Cardiac fibroblast (primary cell): ENCODE measurements around the gene TNC.

Experiments used
- DNase-seq, 2 donors: peaks; one replicate each; pipeline versions ENCODE4 v3.0.0 to v3.0.0-alpha.2; 2010; ENCODE audit warnings: low read depth in 2 of 2
- H3K4me3 ChIP-seq, 2 donors: replicated peaks in 1 of 2; 1 replicate in 1 of 2; 2 replicates in 1 of 2; pipeline ENCODE4 v1.5.1; 2011; ENCODE audit warnings: low read depth in 2 of 2, low read length in 2 of 2, mild to moderate bottlenecking in 2 of 2, moderate library complexity in 1 of 2
- TF ChIP-seq, protein P1 (sequence below): IDR thresholded peaks from one replicate; pipeline ENCODE4 v1.5.1; 2011; ENCODE audit warnings: low read depth, mild to moderate bottlenecking, low read length, inconsistent platforms

The TNC gene

DNA sequence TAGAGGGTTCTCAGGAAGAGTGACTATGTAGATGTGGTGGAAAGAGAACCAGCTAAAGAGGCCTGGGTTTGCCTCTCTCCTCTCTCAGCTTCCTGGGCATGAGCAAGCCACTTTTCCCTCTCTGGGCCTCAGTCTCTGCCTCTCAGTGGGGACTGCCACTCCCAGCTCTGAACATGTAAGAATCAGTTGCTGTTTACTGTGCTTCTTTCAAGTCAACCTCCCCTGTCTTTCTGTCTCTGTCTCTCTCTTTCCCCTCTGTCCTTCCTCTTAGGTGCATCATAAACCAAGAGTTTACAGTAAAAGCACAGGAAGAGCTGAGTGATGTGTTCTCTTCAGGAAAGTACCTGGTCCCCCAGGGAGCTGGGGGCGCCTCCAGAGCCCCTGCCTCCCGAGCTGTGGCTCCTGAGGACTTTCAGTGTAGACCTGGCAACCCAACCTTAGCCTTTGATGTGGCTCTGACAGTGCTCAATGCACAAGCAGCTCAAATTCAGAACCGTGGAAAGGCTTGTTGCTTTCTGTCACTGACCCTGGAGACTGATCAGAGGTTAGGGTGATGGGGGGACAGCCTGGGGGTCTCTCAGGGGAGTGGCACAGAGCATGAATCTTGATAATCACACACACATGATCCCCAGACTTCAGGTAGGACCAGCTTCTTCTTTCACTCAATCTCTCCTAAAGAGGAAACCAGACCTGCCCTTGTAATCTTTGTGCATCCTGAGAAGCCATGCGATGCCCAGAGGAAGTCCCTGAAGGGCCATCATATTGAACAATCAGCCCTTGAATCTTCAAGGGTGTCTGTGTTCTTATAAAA, 128.2 kb downstream of the TNC start:
- TF ChIP-seq, protein P1, sequence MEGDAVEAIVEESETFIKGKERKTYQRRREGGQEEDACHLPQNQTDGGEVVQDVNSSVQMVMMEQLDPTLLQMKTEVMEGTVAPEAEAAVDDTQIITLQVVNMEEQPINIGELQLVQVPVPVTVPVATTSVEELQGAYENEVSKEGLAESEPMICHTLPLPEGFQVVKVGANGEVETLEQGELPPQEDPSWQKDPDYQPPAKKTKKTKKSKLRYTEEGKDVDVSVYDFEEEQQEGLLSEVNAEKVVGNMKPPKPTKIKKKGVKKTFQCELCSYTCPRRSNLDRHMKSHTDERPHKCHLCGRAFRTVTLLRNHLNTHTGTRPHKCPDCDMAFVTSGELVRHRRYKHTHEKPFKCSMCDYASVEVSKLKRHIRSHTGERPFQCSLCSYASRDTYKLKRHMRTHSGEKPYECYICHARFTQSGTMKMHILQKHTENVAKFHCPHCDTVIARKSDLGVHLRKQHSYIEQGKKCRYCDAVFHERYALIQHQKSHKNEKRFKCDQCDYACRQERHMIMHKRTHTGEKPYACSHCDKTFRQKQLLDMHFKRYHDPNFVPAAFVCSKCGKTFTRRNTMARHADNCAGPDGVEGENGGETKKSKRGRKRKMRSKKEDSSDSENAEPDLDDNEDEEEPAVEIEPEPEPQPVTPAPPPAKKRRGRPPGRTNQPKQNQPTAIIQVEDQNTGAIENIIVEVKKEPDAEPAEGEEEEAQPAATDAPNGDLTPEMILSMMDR: no peak
- no peak overlapping the region for H3K4me3 ChIP-seq
- DNase-seq: no peak

DNA sequence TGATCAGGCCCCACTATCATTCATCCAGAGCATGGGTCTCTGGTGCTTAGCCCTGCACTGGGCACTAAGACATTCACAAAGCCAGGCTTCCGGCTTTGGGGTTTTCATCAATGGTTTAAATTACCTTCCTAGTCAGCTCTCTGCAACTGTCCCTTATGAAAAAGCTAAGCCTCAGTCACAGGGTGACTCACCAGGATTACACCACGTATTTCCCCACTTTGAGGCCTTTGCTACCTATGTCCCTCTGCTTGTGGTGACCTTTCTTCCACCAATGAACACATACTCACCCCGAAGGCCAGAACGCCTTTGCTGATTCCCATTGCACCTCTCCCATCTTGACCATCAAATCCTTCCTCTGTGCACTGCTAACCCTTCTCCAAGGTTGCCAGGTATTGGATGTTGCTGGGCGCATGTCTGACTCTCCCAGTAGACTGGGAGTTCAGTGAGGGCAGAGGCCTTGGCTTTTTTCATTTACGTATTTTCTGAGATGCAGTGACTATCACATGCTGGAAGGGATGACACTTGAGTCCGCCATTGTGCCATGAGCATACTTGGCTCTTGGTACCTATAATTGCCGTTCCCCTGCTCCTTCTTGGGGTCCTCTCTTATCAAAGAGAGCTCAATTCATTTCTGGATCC, 128.9 kb downstream of the TNC start:
- no peak overlapping the region for H3K4me3 ChIP-seq
- peak in 1 of 2 donors; percentile 39 for DNase-seq
- TF ChIP-seq, protein P1: no peak

DNA sequence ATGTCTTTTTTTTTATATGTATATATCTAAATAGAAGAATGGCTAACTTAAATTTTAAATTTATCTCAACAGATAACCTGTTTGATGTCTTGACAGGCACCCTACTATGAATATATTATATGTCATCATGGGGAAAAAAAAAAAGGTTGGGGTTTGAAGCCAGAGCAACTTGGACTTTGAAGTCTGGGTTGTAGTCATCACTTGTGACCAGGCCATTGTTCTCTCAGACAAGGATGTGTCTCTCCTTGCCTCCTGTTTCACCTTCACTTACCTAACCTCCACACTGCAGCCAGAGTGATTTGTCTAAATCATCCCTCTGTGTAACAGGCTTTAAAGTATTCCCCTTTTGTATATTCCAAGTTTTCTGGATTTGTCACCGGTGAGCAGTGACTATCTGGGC, 130.8 kb downstream of the TNC start:
- no peak for DNase-seq
- no peak overlapping the region for H3K4me3 ChIP-seq
- TF ChIP-seq, protein P1: no peak

GRCh38 chr9:114985959-114986501, 131.9 kb downstream of the TNC start:
- H3K4me3 ChIP-seq: no peak overlapping the region
- no peak for DNase-seq
- TF ChIP-seq, protein P1: no peak

GRCh38 chr9:114981063-114981462, 136.9 kb downstream of the TNC start:
- peak in 1 of 2 donors; percentile 28 for DNase-seq
- TF ChIP-seq, protein P1: no peak

DNA sequence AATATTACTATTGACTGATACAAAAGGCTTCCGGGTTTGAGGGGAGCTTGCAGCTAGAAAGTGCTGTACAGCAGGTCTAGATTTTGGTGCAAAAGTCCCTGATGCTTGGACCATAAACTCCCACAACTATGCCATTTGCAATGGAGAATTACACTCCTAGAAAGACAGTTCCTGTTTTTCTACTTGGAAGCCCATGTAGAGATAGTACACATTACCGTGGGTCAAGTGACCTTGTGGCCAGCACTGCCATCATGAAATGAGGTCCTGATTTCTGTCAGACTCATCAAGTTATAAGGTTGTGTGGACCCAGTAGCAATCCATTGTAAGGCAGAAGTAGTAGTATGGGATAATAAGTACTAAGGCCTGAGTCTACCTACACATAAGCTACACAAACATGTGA, 144.7 kb downstream of the TNC start:
- no peak for DNase-seq
- TF ChIP-seq, protein P1: no peak
- no peak overlapping the region for H3K4me3 ChIP-seq

More at GRCh38 chr9:114981063-114981462, 136.9 kb downstream of the TNC start:
- H3K4me3 ChIP-seq: no peak overlapping the region
